H9 (cell line): Measurements from ENCODE around the gene ACER3. TPM values are rescaled to one million over a fixed set of nuclear protein-coding genes. Genes with fewer than 3 reads are reported as not detected.
A peak's percentile ranks its signal among the peaks of the same experiment; 100 is the strongest.

ENCODE experiments used
- DNase-seq: peaks from one replicate; pipeline ENCODE4 v3.0.0-alpha.2; 2017
- H2AFZ ChIP-seq: one replicate; pipeline ENCODE4 v1.6.1; 2013; ENCODE audit warnings: mild to moderate bottlenecking, low read length, control low read depth, moderate library complexity
- H2AK5ac ChIP-seq: 2 replicates; pipeline ENCODE4 v1.6.1; 2013; ENCODE audit warnings: low read length, control low read depth, mixed read lengths; ENCODE audit not compliant: insufficient read length
- H2BK120ac ChIP-seq: one replicate; pipeline ENCODE4 v1.6.1; 2013; ENCODE audit warnings: low read depth, mild to moderate bottlenecking, low read length, control low read depth, inconsistent platforms; ENCODE audit not compliant: poor library complexity, severe bottlenecking
- H2BK12ac ChIP-seq: 2 replicates; pipeline ENCODE4 v1.6.1; 2013; ENCODE audit warnings: low read length, control low read depth, mixed read lengths, low read depth; ENCODE audit not compliant: insufficient read length
- H2BK15ac ChIP-seq: 2 replicates; pipeline ENCODE4 v1.6.1; 2013; ENCODE audit warnings: low read depth, low read length, control low read depth
- H2BK20ac ChIP-seq: one replicate; pipeline ENCODE4 v1.6.1; 2013; ENCODE audit warnings: low read depth, mild to moderate bottlenecking, low read length, control low read depth, inconsistent platforms; ENCODE audit not compliant: poor library complexity, severe bottlenecking
- H2BK5ac ChIP-seq: 2 replicates; pipeline ENCODE4 v1.6.1; 2013; ENCODE audit warnings: low read length, control low read depth, mixed read lengths; ENCODE audit not compliant: insufficient read length
- H3K14ac ChIP-seq: 2 replicates; pipeline ENCODE4 v1.6.1; 2013; ENCODE audit warnings: low read length, control low read depth; ENCODE audit not compliant: insufficient read depth
- H3K18ac ChIP-seq: 2 replicates; pipeline ENCODE4 v1.6.1; 2013; ENCODE audit warnings: low read depth, mild to moderate bottlenecking, mixed read lengths, low read length, control low read depth; ENCODE audit not compliant: insufficient read length
- H3K23ac ChIP-seq: 2 replicates; pipeline ENCODE4 v1.6.1; 2013; ENCODE audit warnings: low read length, control low read depth, mixed read lengths, low read depth; ENCODE audit not compliant: insufficient read length
- H3K23me2 ChIP-seq: 2 replicates; pipeline ENCODE4 v1.6.1; 2013; ENCODE audit warnings: low read depth, mild to moderate bottlenecking, mixed read lengths, low read length, control low read depth; ENCODE audit not compliant: insufficient read length, poor library complexity, severe bottlenecking
- H3K27ac ChIP-seq: 2 replicates; pipeline ENCODE4 v1.5.1; 2013; ENCODE audit warnings: low read length, control low read depth, mixed read lengths, low read depth; ENCODE audit not compliant: insufficient read length
- H3K27me3 ChIP-seq: 2 replicates; pipeline ENCODE4 v1.6.1; 2013; ENCODE audit warnings: low read length, control low read depth, inconsistent platforms; ENCODE audit not compliant: insufficient read depth
- H3K4ac ChIP-seq: 2 replicates; pipeline ENCODE4 v1.6.1; 2013; ENCODE audit warnings: low read depth, mild to moderate bottlenecking, control low read depth, inconsistent platforms, low read length, moderate library complexity
- H3K4me1 ChIP-seq: 2 replicates; pipeline ENCODE4 v1.6.1; 2013; ENCODE audit warnings: low read length, control low read depth, inconsistent platforms; ENCODE audit not compliant: insufficient read depth
- H3K4me2 ChIP-seq: 2 replicates; pipeline ENCODE4 v1.6.1; 2013; ENCODE audit warnings: low read length, control low read depth, mixed read lengths; ENCODE audit not compliant: insufficient read length, insufficient read depth
- H3K56ac ChIP-seq: 2 replicates; pipeline ENCODE4 v1.6.1; 2013; ENCODE audit warnings: low read depth, mild to moderate bottlenecking, mixed read lengths, low read length, control low read depth; ENCODE audit not compliant: insufficient read length
- H3K79me1 ChIP-seq: 2 replicates; pipeline ENCODE4 v1.6.1; 2013; ENCODE audit warnings: low read depth, mild to moderate bottlenecking, moderate library complexity, low read length, control low read depth, inconsistent platforms; ENCODE audit not compliant: insufficient read depth, poor library complexity, severe bottlenecking
- H3K79me2 ChIP-seq: 2 replicates; pipeline ENCODE4 v1.6.1; 2013; ENCODE audit warnings: low read length, control low read depth, inconsistent platforms; ENCODE audit not compliant: insufficient read depth
- H3K9ac ChIP-seq: 2 replicates; pipeline ENCODE4 v1.6.1; 2013; ENCODE audit warnings: low read length, control low read depth, mixed read lengths; ENCODE audit not compliant: insufficient read length; ENCODE audit errors: extremely low read depth
- H3K9me3 ChIP-seq: one replicate; pipeline ENCODE4 v1.6.1; 2013; ENCODE audit warnings: low read depth, low read length, inconsistent platforms; ENCODE audit not compliant: control insufficient read depth
- H3T11ph ChIP-seq: one replicate; pipeline ENCODE4 v1.6.1; 2013; ENCODE audit warnings: mild to moderate bottlenecking, low read length, control low read depth, inconsistent platforms
- H4K20me1 ChIP-seq: one replicate; pipeline ENCODE4 v1.6.1; 2013; ENCODE audit not compliant: control insufficient read depth, insufficient read length, insufficient read depth
- H4K5ac ChIP-seq: 2 replicates; pipeline ENCODE4 v1.6.1; 2013; ENCODE audit warnings: low read depth, mild to moderate bottlenecking, mixed read lengths, low read length, control low read depth; ENCODE audit not compliant: insufficient read length
- H4K8ac ChIP-seq: replicated peaks from 2 replicates; pipeline ENCODE4 v1.6.1; 2013; ENCODE audit warnings: low read length, control low read depth, mixed read lengths, low read depth; ENCODE audit not compliant: insufficient read length
- H4K91ac ChIP-seq: 2 replicates; pipeline ENCODE4 v1.6.1; 2013; ENCODE audit warnings: low read depth, mild to moderate bottlenecking, moderate library complexity, mixed read lengths, low read length, control low read depth; ENCODE audit not compliant: insufficient read length
- H3K27ac Mint-ChIP-seq, 3 experiments: 2 replicates in 2 of 3; 3 replicates in 1 of 3; pipeline ENCODE4 v1.8.0; 2020 to 2021; ENCODE audit warnings: mixed read lengths in 3 of 3, mild to moderate bottlenecking in 1 of 3, moderate library complexity in 1 of 3
- H3K27me3 Mint-ChIP-seq: 2 replicates; pipeline ENCODE4 v1.8.0; 2021; ENCODE audit warnings: low read depth, mild to moderate bottlenecking, moderate library complexity, mixed read lengths
- H3K36me3 Mint-ChIP-seq, 3 experiments: 2 replicates in 2 of 3; 3 replicates in 1 of 3; pipeline ENCODE4 v1.8.0; 2020 to 2021; ENCODE audit warnings: low read depth in 3 of 3, mixed read lengths in 3 of 3; ENCODE audit not compliant: insufficient read depth in 1 of 3
- H3K4me1 Mint-ChIP-seq, 2 experiments: 2 replicates each; pipeline ENCODE4 v1.8.0; 2020; ENCODE audit warnings: mixed read lengths in 2 of 2
- H3K4me3 Mint-ChIP-seq, 2 experiments: 2 replicates in 1 of 2; 3 replicates in 1 of 2; pipeline ENCODE4 v1.8.0; 2020 to 2021; ENCODE audit warnings: mild to moderate bottlenecking in 2 of 2, mixed read lengths in 2 of 2, moderate library complexity in 1 of 2
- H3K9me3 Mint-ChIP-seq, 2 experiments: 2 replicates in 1 of 2; 3 replicates in 1 of 2; pipeline ENCODE4 v1.8.0; 2020; ENCODE audit warnings: mild to moderate bottlenecking in 2 of 2, mixed read lengths in 2 of 2, moderate library complexity in 1 of 2
- WGBS: extraction: QIAGEN DNeasy Blood & Tissue Kit; methylation state at CpG from one replicate; pipeline ENCODE4 v1.1.7; 2013; ENCODE audit warnings: missing lambda C conversion rate, low lambda C conversion rate, mixed read lengths; ENCODE audit not compliant: insufficient read length; ENCODE audit errors: extremely low coverage; 5-methylcytosine and 5-hydroxymethylcytosine counted together
- total RNA-seq: library from RNA; stranded (reverse); gene quantifications from 2 replicates; pipeline ENCODE4 v1.2.1, GENCODE V29; 2021
- TF ChIP-seq, protein P1 (sequence below): fragments of 200-600 bp; sonication (generic); conservative IDR thresholded peaks from 3 replicates; pipeline ENCODE4 v1.8.0; 2021; ENCODE audit warnings: antibody characterized with exemption, mild to moderate bottlenecking

Gene ACER3
- total RNA-seq, 1 experiment from 2014 or later = 14.7 TPM

DNA sequence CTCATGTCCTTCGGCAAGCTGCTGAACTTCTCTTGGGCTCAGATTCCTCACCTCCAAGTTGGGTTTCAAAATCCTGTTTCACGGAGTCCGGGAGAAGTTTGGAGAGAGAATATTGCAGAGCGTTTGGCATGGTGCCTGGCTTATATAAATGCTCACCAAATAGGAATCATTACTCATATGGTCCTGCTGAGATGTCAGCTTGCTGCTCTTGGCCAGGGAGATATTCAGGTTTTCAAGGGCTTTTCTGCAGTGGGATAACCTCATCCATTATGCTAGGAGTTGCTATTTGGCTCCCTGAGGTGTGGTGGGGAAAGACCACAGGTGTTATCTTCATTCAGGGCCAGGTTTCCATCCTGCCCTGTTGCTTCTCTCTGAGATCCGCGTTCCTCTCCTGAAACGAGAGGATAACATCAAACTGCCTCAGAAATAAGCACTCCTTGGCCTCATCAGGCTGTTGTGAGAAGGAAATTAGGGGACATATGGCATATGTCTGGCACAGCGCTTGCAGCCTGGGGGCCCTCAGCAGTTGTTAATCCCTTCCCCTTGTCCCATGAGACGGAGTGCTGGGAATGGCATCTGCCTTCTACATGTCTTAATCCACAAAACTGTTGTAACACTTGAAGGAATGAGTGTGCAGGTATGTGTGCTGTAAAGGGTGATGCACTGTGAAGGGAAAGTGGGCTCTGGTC lies 29.9 kb upstream of the ACER3 start:
- Histone ChIP-seq H3K4ac (no peak overlapping the region), H4K5ac (no peak overlapping the region), H4K91ac (no peak overlapping the region), H2BK5ac (no peak overlapping the region), H4K8ac (no peak overlapping the region), H3K9ac (no peak overlapping the region), H3K14ac (no peak overlapping the region), H2AK5ac (no peak overlapping the region), H3K9me3 (no peaks in the 10 kb centered on the region), H2BK15ac (no peak overlapping the region), H3K4me2 (no peak overlapping the region), H2BK12ac (no peak overlapping the region), H3K23ac (no peak overlapping the region), H3K79me1 (no peaks in the 10 kb centered on the region), H3T11ph (no peak overlapping the region), H4K20me1 (no peaks in the 10 kb centered on the region), H3K27ac (no peak overlapping the region), H3K56ac (no peak overlapping the region), H2BK20ac (no peak overlapping the region), H3K23me2 (no peaks in the 10 kb centered on the region), H3K18ac (no peak overlapping the region), H3K27me3 (no peaks in the 10 kb centered on the region), H3K79me2 (no peaks in the 10 kb centered on the region), H2BK120ac (no peak overlapping the region), H3K4me1 (no peaks in the 10 kb centered on the region), H2AFZ (no peak overlapping the region)
- Mint-ChIP-seq H3K27ac (peak overlapping the region in 1 of 3 experiments; percentile 50; a peak in 2 of 7 replicates), H3K9me3 (peaks cover 0 to 3% of the 10 kb centered on the region in 2 experiments; a peak in 1 of 5 replicates), H3K4me1 (no peaks in the 10 kb centered on the region; a peak in 1 of 4 replicates), H3K4me3 (no peak overlapping the region), H3K36me3 (peaks cover 0 to 1% (median 0%) of the 10 kb centered on the region in 3 experiments; a peak in 1 of 7 replicates), H3K27me3 (peaks cover 4% of the 10 kb centered on the region)
- TF ChIP-seq, protein P1, sequence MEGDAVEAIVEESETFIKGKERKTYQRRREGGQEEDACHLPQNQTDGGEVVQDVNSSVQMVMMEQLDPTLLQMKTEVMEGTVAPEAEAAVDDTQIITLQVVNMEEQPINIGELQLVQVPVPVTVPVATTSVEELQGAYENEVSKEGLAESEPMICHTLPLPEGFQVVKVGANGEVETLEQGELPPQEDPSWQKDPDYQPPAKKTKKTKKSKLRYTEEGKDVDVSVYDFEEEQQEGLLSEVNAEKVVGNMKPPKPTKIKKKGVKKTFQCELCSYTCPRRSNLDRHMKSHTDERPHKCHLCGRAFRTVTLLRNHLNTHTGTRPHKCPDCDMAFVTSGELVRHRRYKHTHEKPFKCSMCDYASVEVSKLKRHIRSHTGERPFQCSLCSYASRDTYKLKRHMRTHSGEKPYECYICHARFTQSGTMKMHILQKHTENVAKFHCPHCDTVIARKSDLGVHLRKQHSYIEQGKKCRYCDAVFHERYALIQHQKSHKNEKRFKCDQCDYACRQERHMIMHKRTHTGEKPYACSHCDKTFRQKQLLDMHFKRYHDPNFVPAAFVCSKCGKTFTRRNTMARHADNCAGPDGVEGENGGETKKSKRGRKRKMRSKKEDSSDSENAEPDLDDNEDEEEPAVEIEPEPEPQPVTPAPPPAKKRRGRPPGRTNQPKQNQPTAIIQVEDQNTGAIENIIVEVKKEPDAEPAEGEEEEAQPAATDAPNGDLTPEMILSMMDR = no peak
- DNase-seq = no peak
- WGBS = no CpG with 5 or more reads among the region's 9 CpGs
